C4-2B (cell line): ENCODE data around the gene SFTPB.

Source experiments
- H3K27ac ChIP-seq: fragments of 450-650 bp; 2 replicates; pipeline ENCODE4 v1.5.1; 2017
- CTCF ChIP-seq: fragments of 450-650 bp; conservative IDR thresholded peaks from 2 replicates; pipeline ENCODE4 v1.5.1; 2017; ENCODE audit warnings: mild to moderate bottlenecking
- ZFX ChIP-seq: fragments of 450-650 bp; IDR thresholded peaks from 2 replicates; pipeline ENCODE4 v1.6.1; 2017

The SFTPB gene

DNA sequence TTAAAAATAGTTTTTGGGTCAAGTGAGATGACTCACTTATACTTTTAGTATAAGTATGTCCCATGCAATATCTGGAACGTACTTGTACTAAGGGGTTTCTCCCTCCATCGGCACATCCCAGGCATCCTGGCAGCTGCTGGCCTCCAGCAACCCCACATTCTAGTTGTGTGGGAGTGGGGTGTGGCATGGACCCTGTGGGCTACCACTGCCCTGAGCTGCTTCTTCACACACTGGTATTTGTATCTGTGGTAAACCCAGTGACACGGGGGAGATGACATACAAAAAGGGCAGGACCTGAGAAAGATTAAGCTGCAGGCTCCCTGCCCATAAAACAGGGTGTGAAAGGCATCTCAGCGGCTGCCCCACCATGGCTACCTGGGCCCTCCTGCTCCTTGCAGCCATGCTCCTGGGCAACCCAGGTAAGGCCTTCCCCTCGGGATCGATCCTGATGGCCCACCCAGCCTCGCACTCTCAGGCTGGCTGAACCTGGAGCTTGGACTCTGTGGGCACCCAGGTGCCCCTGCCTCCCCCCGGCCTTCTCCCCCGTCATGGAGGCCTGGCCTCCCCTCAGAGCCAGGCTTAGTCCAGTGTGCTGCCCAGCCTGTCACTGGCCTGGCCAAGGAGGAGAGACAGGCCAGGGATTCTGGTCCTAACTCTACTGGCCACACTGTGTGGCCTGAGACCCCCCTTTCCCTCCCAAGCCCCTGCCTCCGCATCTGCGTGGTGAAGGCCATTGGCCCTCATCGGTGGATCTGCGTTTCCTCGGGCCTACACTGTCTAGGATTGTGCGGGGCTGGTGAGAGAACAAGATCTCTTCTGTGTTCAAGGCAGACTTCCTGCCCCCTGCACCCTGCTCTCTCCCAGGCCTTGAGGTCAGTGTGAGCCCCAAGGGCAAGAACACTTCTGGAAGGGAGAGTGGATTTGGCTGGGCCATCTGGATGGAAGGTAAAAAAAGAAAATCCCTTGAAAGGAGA lies 26.3 kb upstream of the SFTPB start, which contains the start of gene GNLY:
Gene GNLY, plus strand, starts transcription at position 307 of the 974 bp plus-strand sequence. Its CDS starts 61 bp downstream, at position 368.
- TF ChIP-seq ZFX (no peak), CTCF (no peak)
- H3K27ac ChIP-seq = no peak within 1 kb of the TSS

- H3K27ac ChIP-seq = no peak overlapping the region
- no peak for TF ChIP-seq CTCF
- no peak for TF ChIP-seq ZFX
Measured at GRCh38 chr2:85692039-85692645, 24.1 kb upstream of the SFTPB start.

- no peak for TF ChIP-seq CTCF
- TF ChIP-seq ZFX = no peak
Measured at GRCh38 chr2:85690932-85691331, 22.9 kb upstream of the SFTPB start.

GRCh38 chr2:85684806-85685205 lies 16.8 kb upstream of the SFTPB start:
- no peak overlapping the region for H3K27ac ChIP-seq
- no peak for TF ChIP-seq CTCF
- no peak for TF ChIP-seq ZFX

More at GRCh38 chr2:85690932-85691331, 22.9 kb upstream of the SFTPB start:
- no peak overlapping the region for H3K27ac ChIP-seq

- no peak overlapping the region for H3K27ac ChIP-seq
- no peak for TF ChIP-seq ZFX
- TF ChIP-seq CTCF = no peak
Measured at GRCh38 chr2:85684380-85684779, 16.4 kb upstream of the SFTPB start.

DNA sequence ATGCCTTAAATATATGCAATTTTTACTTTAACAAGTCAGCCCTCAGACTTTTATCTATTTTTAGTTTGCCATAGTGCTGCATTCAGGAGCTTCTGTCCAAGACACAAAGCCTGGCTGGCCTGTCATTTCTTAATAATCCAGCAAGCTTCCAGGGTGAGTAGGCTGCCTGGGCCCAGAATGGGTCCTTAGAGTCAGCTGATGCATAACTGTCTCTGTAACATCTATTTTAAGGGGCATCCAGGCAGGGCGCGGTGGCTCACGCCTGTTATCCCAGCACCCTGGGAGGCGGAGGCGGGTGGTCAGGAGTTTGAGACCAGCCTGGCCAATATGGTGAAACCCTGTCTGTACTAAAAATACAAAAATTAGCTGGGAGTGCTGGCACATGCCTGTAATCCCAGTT lies 14.4 kb upstream of the SFTPB start:
- H3K27ac ChIP-seq = no peak overlapping the region
- TF ChIP-seq ZFX (no peak), CTCF (no peak)

GRCh38 chr2:85681776-85682175 lies 13.8 kb upstream of the SFTPB start:
- TF ChIP-seq CTCF = no peak
- TF ChIP-seq ZFX = no peak
- H3K27ac ChIP-seq = no peak overlapping the region
